ENCODE measurements around the gene FAM120AOS.

DNA sequence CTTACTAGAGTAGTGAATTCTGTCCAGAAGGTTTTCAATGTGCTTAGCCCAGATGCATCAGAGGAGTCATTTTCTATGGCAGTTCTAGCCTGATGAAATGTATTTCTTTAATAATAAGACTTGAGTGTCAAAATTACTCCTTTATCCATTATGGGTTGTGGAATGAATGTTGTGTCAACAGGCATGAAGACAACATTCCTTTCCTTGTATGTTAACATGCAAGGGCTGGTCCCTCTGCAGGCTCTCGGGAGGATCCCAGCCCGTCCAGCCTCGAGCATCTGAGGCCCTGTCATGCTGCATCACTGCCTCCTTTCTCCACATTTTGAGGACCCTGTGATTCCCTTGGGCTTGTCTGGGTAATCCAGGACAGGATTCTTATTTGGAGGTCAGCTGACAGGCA, 42.9 kb upstream of the FAM120AOS start:
- TF ChIP-seq POLR2A (IDR thresholded peaks at IDR 0.05; ENCODE audit: low read depth, low read length) = no peak
- TF ChIP-seq RCOR1 (IDR thresholded peaks at IDR 0.05; ENCODE audit: insufficient replicate concordance, low read length) = no peak
- TF ChIP-seq ELK1 (IDR thresholded peaks at IDR 0.05; ENCODE audit: borderline replicate concordance, low read depth, low read length) = no peak
- TF ChIP-seq, protein P1, sequence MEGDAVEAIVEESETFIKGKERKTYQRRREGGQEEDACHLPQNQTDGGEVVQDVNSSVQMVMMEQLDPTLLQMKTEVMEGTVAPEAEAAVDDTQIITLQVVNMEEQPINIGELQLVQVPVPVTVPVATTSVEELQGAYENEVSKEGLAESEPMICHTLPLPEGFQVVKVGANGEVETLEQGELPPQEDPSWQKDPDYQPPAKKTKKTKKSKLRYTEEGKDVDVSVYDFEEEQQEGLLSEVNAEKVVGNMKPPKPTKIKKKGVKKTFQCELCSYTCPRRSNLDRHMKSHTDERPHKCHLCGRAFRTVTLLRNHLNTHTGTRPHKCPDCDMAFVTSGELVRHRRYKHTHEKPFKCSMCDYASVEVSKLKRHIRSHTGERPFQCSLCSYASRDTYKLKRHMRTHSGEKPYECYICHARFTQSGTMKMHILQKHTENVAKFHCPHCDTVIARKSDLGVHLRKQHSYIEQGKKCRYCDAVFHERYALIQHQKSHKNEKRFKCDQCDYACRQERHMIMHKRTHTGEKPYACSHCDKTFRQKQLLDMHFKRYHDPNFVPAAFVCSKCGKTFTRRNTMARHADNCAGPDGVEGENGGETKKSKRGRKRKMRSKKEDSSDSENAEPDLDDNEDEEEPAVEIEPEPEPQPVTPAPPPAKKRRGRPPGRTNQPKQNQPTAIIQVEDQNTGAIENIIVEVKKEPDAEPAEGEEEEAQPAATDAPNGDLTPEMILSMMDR (conservative IDR thresholded peaks at IDR 0.05; ENCODE audit: low read depth, low read length) = no peak
- TF ChIP-seq SMC3 (IDR thresholded peaks at IDR 0.05; ENCODE audit: low read depth, low read length) = no peak
- TF ChIP-seq USF2 (IDR thresholded peaks at IDR 0.05; ENCODE audit: low read depth, low read length) = no peak
- TF ChIP-seq CEBPB (IDR thresholded peaks at IDR 0.05; ENCODE audit: low read depth, low read length) = no peak
- no peak for TF ChIP-seq RAD21 (IDR thresholded peaks at IDR 0.05; ENCODE audit: low read length)

Measured in IMR-90 (cell line).